Bone marrow (tissue), 2 donors: Measurements from ENCODE around the gene LIN28A.

Experiments
- DNase-seq, 2 donors: peaks; one replicate each; lab custom pipeline; 2025; lab: John Stamatoyannopoulos, UW

Gene LIN28A

GRCh38 chr1:26434161-26434752 is 23.6 kb downstream of the LIN28A start:
- no peak for DNase-seq

DNA sequence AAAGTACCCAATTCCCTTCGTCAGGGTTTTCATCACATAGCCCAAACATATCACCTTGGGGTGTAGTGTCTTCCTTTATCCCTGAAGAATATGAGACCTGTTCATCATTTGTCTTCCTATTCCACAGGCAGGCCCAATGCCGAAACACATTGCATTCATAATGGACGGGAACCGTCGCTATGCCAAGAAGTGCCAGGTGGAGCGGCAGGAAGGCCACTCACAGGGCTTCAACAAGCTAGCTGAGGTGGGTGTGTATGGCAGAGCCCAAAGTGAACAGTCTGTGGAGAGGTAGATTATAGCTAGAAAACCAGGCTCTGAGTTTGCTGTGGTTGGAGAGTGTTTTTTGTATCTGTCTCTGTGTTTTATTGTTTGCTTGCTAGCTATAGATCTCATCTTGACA is 27.4 kb downstream of the LIN28A start:
- DNase-seq, result no peak

GRCh38 chr1:26440259-26440658 is 29.6 kb downstream of the LIN28A start:
- no peak for DNase-seq

DNA sequence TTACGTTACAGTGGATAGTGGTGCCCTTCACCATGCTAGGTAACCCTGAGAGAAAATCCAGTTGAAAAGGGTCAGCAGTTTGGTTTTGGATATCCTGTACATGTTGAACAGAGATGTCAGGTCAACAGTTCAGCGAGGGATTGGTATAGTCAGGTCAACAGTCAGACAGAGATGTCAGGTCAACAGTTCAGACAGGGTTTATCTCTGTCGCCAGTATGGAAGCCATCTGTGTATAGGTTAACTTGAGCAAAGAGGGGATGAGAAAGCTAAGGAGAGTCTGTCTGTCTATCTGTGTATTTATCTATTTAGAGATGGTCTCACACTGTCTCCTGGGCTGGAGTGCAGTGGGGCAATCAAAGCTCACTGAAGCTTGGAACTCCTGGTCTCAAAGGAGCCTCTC is 39.3 kb downstream of the LIN28A start:
- DNase-seq, result no peak

DNA sequence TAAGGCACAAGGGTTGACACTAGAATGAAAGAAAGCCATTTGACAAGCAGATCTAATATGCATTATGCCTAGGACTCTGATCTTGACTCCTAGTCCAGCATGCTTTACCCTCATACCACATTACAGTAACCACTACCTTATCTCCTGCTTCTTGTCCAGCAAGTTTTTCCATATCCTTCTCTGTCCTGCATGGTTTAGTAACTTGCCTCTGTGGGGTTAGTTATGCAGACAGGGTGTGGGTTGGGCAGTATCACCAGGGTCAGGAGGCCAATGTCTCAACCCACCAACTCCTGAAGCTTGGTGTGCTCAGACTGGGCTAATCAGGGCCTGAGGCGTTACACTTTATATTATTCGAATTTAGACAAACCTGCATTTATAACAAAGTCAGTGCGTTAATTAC is 40.3 kb downstream of the LIN28A start:
- no peak for DNase-seq

- DNase-seq, result no peak
Measured at GRCh38 chr1:26452459-26453183, 42.0 kb downstream of the LIN28A start.

DNA sequence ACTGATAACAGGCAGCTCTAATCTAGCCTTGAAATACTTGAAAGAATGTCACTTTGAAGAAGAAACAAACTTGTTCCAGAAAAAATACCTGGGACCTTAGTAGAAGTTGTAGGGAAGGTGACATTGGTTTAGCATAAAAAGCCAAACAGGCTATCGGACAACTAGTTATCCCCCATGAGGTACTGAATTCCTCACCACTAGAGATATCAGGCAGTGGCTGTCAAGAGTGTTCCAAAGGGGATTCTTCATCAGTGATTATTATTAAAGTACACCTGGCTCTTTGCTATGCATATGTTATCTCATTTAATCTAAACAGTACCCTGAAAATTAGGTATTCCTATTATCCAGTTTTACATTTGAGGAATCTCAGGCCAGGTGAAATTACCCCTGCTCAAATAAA is 48.5 kb downstream of the LIN28A start:
- no peak for DNase-seq

GRCh38 chr1:26459573-26460031 is 49.0 kb downstream of the LIN28A start:
- no peak for DNase-seq

GRCh38 chr1:26468911-26469310 is 58.3 kb downstream of the LIN28A start:
- DNase-seq, result no peak

DNA sequence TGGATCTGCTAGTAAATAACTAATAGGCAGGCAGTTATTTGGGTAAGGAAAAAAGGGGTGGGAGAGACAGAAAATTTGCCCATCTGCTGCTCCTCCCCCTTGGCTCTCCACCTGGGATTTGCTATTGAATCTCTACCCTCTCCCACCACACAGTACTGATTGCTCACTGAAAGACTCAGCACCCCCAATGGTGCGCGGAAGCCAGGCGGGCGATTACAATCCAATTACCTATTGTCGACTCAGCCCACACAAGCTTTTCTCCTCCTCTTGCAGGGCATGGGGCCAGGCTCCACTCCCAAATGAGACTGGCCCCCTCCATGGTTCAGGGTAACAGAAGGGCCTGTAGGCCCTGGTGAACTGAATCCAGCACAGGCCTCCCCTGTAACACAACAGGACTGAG is 58.9 kb downstream of the LIN28A start:
- no peak for DNase-seq

GRCh38 chr1:26470878-26471497 is 60.4 kb downstream of the LIN28A start:
- DNase-seq, result no peak

DNA sequence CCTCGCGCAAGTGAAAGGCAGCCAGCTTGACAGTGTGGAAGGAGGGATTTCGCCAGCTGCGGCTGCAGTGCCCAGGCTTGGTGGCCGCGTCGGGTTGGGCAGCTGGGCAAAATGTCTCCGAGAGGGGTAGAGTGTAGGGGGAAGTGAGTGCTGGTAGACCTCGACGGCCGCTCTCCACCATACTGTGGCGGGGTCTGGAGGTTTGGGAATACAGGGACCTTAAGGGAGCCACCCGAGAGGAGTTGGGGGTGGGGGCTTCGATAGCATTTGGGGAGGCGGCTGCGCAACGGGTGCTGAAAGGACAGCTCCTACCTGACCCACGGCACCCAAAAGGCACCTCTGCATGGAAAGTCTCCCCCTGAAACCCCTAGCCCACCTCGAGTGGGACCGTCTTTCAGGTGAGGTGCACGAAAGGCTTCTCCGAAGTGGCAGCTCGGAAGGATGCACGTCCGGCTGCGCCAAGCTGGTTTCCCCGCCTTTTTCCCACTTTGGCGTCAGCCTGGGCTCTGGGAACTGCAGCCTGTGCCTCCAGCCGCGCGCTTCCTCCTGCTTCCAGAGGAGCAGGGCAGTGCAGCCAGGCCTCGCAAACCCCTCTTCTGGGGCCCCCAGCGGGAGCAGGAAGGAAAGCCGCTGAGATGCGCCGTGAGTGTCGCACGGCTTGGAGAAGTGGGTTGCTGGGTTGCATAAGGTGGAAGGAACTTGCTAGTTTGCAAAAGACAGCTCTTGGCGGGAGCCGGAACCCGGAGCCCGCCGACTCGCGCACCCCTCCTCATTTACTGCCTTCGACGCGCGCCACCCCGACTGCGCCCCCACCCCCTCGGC is 61.1 kb downstream of the LIN28A start:
- peak; percentile 53 to 72 for DNase-seq

DNA sequence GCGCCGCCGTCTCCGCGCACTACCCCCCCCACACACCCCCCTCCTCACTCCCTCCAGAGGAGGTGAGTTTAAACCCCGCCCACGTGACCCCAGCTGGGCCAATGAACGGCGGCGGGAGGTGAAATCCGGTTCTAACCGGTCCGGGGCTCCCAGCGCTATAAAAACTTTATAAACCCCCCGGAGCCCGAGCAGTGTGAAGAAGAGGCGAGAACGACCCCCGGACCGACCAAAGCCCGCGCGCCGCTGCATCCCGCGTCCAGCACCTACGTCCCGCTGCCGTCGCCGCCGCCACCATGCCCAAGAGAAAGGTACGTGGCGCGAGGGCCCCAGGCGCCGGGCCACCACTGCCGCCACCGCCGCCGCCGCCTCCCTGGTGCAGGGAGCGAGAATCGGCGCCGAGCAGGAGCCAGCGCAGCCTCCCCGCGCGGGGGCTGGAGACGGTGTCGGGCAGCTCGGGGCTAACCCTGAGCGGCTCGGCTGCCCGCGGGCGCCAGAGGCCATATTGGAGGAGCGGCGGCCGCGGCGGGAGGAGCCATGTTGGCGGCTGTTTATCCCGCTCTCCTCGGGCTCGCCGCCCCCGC is 61.8 kb downstream of the LIN28A start, which contains the start of gene HMGN2:
Gene HMGN2, plus strand, starts transcription at position 121 of the 581 bp plus-strand sequence. Its CDS starts 173 bp downstream, at position 294.
- DNase-seq, result peak; percentile 72 to 79

- peak; percentile 81 to 87 for DNase-seq
Measured at GRCh38 chr1:26472901-26473845, 62.6 kb downstream of the LIN28A start.

DNA sequence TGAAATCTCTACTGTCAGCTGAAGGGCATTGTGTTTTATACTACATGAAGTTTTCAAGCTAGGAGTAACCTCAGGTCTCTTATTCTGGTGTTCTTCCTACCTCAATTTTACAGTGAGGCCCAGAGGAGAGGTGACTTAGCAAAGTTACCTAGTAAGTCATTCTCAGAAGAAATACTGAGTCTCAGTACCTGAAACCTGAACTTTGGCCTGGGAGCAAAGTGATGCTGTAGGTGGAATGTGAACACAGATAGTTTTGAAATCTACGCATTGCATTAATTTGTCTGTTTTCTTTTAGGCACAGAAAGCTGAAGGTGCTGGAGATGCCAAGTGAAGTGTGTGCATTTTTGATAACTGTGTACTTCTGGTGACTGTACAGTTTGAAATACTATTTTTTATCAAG is 64.2 kb downstream of the LIN28A start:
- no peak for DNase-seq

- no peak for DNase-seq
Measured at GRCh38 chr1:26475989-26476388, 65.4 kb downstream of the LIN28A start.

- no peak for DNase-seq
Measured at GRCh38 chr1:26476958-26477357, 66.3 kb downstream of the LIN28A start.

DNA sequence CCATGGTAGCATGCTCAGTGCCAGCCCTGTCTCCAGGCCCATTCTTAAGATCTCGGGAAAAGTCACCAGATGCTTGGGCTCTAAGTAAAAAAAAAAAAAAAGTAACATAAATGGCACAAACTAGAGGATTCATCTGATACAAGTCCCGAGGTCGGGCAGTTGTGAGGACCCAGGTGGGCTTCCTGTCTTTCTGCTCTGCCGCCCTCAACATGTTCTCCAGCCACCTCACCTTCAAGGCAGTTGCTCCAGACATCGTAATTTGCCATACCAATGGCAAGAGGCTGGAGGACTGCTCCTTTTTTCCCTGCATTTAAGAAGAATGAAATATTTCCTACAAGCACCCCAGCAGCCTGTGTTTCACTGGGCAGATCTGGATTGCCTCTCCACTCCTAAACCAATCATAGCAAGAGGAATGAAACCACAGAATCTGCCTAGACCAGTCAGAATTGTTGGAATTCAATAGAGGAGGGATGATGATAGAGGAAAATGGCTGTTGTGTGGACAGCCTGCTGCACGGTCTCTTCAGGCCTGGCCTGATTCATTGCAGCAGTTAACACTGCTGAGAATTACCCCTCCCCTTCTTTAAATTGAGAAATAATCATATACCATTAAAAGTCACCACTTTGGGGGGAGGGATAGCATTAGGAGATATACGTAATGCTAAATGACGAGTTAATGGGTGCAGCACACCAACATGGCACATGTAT is 67.0 kb downstream of the LIN28A start:
- DNase-seq, result no peak

DNA sequence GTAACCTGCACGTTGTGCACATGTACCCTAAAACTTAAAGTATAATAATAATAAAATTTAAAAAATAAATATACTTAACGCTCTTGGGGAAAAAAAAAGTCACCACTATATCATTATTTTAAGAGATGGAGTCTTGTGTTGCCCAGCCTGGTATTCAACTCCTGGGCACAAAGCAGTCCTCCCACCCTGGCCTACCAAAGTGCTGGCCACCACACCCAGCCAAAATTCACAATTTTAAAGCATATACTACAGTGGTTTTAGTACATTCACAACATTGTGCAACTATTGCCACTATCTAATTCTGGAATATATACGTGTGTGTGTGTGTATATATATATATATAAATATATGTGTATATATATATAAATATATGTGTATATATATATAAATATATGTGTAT is 67.5 kb downstream of the LIN28A start:
- DNase-seq, result no peak

GRCh38 chr1:26478988-26479387 is 68.4 kb downstream of the LIN28A start:
- no peak for DNase-seq
